Left cardiac atrium (tissue), 4 donors: ENCODE measurements around the gene PIP5K1C. TPM values are rescaled to one million over a fixed set of nuclear protein-coding genes. Genes with fewer than 3 reads are reported as not detected.
"Not testable (repeated sequence)": the region's sequence is repeated elsewhere in the genome, so short reads cannot be mapped to it uniquely, and the experiment has no call there.

Source experiments
- ATAC-seq, 2 donors: fragments of 200-7000 bp; cut with Tn5 transposase; one replicate each; pipeline ENCODE4 v1.9.1; 2020; ENCODE audit warnings: mild to moderate bottlenecking in 2 of 2, moderate library complexity in 2 of 2
- DNase-seq: peaks from one replicate; pipeline ENCODE4 v3.0.0-alpha.2; 2020
- intact Hi-C, 2 donors: fragments of 100-400 bp; cut with DNase I; formaldehyde crosslinking; loops; one replicate each; pipeline versions ENCODE4 v1.14.1 to v1.15.1; 2022 to 2023
- total RNA-seq, 2 donors: library from RNA; stranded (reverse); fragmentation: NEBNext Ultra II Directional; extraction: Animal tissue kit (Norgen Biotek cat#: 25700); gene quantifications; one replicate each; pipeline ENCODE4 v1.2.1, GENCODE V29; 2021
- donor health status: DM: no; HTN: yes; CAD: no.
- donor health status: DM: no; HTN: yes; CAD: no; lungs with severe emphysema.
- donor health status: DM: yes; HTN: yes; CAD: no.
- donor health status: Dilated cardiomyopathy.

The PIP5K1C gene
- total RNA-seq, 2 donors from 2014 or later = 36.6 to 44.3 TPM

GRCh38 chr19:3655402-3656072 is 44.7 kb downstream of the PIP5K1C start:
- ATAC-seq (peak in 1 of 2 donors; percentile 37), DNase-seq (no peak)
- intact Hi-C loops = no loop called here

DNA sequence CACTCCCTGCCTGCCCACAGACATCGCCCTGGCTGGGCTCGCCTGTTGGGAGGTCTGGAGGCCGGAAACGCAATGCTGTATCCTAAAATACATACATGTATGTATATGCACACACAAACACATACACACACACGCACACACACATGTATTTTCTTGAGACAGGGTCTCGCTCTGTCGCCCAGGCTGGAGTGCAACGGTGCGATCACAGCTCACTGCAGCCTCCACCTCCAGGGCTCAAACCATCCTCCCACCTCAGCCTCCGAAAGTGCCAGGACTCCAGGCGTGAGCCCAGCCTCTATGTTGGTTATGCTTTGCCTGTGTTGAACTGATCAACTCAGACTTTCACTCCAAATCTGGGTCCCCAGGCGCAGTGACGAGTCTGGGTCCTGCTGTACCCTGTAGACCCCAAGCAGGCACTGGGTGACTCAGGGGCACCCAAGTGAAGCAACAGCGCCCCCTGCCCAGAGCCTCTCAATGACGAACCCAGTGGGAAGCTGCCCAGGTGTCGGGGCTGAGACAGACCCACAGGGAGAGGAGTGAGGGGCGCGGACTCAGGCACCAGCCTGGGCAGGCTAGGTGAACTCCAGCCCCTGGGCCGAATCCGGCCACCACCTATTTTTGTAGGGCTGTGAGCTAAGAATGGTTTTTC is 46.3 kb downstream of the PIP5K1C start:
- intact Hi-C loops = no loop called here
- DNase-seq (no peak), ATAC-seq (no peak)

DNA sequence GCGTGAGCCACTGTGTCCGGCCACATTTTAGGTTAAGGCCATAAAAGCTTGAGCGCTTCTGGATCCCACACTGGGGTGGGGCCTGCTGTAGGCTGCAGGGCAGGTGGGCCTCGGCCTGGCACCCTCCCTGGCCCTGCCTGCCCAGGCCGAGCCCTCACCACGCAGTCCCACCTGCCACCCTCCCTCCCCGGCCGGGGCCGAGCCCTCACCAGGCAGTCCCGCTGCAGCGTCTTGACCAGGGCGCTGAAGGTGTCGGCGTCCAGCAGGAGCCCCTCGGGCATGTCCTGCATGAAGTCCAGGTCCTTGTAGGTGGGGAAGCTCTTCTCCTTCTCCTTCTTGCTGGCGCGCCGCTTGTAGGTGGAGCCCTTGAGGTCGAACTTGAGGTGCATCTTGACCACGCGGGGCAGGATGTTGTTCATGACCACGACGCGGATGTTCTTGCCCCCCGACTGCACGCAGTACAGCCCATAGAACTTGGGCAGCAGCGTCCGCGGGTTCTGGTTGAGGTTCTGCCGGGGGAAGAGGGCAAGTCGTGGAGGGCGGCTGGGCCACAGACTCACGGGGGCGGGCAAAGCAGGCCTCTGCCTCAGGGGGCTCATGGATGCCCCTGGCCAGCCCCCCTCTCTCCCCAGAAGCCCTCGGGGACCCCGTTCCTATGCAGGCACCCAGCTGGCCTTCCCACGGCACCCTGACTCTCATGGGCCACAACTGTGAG is 47.0 kb downstream of the PIP5K1C start:
- ATAC-seq (no peak), DNase-seq (no peak)
- intact Hi-C loops = no loop called here

GRCh38 chr19:3652422-3652821 is 47.8 kb downstream of the PIP5K1C start:
- intact Hi-C loops = no loop called here
- DNase-seq (no peak), ATAC-seq (no peak)

GRCh38 chr19:3651684-3652083 is 48.6 kb downstream of the PIP5K1C start:
- DNase-seq (no peak), ATAC-seq (no peak)
- intact Hi-C loops = no loop called here

- DNase-seq (no peak), ATAC-seq (no peak)
- intact Hi-C loops = no loop called here
Measured at GRCh38 chr19:3649888-3650287, 50.4 kb downstream of the PIP5K1C start.

GRCh38 chr19:3648037-3648905 is 52.0 kb downstream of the PIP5K1C start:
- intact Hi-C loops = no loop called here
- DNase-seq = no peak
- ATAC-seq = no peak

DNA sequence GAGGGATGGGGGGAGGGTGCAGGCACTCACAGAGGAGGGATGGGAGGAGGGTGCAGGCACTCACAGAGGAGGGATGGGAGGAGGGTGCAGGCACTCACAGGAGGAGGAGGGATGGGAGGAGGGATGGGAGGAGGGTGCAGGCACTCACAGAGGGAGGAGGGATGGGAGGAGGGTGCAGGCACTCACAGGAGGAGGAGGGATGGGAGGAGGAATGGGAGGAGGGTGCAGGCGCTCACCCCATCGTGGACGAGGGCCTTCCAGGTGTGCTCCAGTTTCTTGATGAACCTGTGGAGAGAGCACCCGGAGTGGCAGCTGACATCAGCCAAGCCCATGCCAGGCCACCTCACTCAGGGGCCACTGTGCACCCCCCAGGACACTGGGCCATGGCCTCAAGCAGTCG is 53.2 kb downstream of the PIP5K1C start:
- DNase-seq, ATAC-seq, intact Hi-C loops: not testable (repeated sequence)

- intact Hi-C loops = no loop called here
- DNase-seq (no peak), ATAC-seq (no peak)
Measured at GRCh38 chr19:3646336-3647092, 53.8 kb downstream of the PIP5K1C start.

- ATAC-seq (peak in 1 of 2 donors; percentile 2), DNase-seq (no peak)
- intact Hi-C loops = no loop called here
Measured at GRCh38 chr19:3645726-3646125, 54.5 kb downstream of the PIP5K1C start.

GRCh38 chr19:3645067-3645396 is 55.2 kb downstream of the PIP5K1C start:
- DNase-seq = no peak
- intact Hi-C loops = no loop called here
- ATAC-seq = peak in 1 of 2 donors; percentile 4

DNA sequence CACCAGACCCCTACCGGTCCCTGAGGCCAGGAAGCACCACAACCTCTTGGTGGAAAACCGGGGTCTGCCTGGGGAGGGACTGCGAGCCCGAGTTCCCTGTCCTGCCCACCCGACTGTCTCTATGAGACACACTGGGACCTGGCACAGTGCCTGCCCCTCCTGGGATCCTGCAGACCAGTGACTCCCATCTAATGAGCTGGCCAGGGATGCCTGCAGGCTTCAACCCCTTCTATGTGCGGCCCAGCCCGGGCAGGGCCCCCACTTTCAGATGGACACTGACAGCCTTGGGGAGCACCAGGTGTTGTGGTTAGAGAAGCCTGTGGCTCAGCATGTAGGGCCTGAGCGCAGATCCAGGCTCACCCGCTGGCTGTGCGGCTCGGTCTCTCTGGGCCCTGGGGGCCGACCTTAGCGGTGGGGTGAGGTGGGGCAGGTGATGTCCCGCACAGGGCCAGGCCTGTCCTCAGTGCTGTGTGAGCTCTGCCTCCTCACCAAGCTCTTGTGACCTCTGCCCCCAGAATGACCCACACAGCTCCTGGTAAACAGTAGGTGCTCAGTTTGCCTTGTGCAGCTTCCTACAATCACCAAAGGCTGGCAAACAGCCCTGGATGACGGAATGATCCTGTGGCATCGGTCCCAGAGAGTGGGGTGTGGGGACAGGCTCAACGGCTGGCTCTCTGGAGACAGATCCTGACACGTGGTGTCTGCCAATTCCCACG is 55.8 kb downstream of the PIP5K1C start:
- DNase-seq (no peak), ATAC-seq (peak; percentile 60 to 67)
- intact Hi-C loops = no loop called here

DNA sequence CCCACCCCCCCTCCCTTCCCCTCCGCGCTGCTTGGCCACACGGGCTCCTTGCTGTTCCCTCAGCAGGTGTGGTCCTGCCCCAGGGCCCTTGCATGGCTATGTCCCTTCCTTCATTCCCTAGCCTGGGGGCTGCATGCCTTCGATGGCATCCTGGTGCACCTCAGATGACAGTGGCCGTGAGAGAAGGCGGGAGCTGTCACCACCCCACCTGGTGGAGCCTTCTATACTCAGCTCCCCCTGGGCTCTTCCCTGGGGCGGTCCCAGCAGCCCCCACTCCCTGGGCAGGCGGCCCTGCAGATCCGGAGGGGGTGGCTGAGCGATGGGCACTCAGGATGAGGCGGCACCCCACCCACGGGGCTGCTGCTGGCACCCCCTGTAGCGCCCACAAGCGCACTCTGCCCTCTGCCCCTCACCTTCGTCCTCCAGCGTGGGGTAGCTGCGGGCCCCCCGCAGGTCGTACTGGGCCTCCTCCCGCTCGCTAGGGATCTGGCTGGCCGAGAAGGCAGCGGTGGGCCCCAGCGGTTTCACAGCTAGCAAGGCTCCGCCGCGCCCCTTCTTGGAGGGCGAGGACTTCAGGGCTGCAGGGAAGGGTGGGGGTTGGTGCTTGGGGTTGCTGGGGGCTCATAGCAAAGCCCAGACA is 56.5 kb downstream of the PIP5K1C start:
- intact Hi-C loops = no loop called here
- DNase-seq = no peak
- no peak for ATAC-seq

DNA sequence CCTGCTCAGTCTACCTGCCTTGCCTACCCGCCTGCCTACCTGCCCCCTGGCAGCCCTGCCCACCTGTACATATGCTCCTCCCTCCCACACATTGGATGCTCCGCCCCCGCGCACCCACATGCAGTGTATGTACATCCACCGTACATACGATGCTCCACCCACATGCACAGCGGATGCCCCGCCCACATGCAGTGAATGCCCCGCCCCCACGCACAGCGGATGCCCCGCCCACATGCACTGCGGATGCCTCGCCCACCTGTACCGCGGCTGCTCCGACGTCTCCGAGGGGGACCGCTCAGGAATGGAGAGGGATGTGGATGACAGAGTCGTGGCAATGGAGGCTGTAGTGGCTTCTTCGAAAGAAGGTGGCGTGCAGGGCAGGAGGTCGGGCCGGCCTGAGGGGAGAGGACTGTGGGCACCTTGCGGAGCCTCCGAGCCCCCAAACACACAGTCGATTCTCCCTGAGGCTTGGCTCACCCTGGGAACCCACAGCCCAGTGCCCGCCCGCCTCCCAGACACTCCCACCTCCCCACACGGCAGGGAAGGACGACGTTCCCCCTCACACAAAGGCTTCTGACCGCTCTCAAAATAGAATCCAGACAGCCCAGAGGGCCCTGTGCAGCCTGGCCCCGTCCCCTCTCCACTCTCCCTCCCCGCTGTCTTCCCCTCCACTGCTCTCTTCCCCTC is 57.1 kb downstream of the PIP5K1C start:
- DNase-seq (no peak), ATAC-seq (no peak)
- intact Hi-C loops = no loop called here

DNA sequence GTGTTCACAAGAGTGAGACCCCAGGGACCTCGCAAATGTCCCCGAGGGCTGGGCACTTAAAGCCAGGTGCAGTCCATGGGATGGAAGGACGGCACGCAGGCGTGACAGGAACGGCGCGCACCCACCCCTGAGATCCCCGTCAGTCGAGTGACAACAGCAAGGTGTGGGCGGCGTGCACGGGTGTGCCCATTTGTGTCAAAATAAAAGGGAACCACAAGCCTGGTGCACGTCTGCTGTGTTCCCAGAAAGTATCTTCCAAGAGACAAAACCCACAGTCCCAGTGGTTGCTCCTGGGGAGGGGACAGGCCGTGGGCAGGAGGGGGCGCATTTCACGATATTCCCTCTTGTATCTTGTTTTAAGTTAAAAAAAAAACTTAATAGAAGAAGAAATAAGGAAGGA is 58.0 kb downstream of the PIP5K1C start:
- intact Hi-C loops = no loop called here
- ATAC-seq = no peak
- DNase-seq = no peak

DNA sequence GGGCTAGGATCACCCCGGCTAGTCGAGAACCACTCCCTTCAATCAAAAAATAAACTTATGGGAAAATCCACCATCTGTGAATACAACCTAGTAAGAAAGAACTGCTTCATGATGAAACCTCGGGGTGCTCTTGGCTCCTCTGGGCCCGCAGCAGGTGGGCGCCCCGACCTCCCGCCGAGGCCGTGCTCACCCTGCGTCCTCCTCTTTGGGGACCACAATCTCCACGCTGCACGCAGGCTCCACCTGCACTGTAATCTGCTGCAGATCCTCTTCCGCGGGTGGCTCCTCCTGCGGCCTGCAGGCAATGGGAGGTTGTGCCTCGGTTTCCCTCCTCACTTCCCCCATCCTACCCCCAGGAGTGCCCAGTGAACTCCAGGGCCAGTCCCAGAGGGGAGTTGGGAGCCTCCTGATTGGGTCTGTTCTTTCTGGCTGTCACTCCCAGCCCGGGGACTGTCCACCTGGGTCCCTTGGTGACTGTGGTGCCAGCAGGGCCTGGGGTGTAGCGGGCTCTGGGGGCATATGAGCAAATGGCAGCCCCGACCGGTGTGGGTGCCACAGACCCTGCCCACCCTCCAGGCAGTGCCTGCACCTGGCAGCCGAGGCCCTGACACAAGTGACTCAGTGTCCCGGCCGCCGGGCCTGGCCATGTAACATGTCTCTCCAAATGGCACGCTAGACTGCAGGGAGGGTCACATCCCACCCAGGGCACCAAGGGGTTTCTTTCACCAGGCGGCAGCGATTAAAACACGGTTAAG is 58.6 kb downstream of the PIP5K1C start:
- intact Hi-C loops = no loop called here
- no peak for DNase-seq

DNA sequence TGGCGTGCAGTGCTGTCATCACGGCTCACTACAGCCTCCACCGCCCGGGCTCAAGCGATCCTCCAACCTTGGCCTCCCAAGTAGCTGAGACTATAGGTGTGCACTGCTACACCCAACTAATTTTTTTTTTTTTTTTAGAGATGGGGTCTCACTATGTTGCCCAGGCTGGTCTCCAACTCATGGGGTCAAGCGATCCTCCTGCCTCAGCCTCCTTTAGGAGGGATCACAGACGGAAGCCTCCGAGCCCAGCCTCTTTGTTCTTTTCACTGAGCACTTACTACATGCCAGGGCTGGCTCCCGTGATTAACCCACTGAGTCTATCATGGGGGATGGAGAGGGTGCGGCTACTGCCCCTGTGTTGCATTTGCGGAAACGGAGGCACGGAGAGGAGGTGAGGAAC is 60.8 kb downstream of the PIP5K1C start:
- ATAC-seq (no peak), DNase-seq (no peak)
- intact Hi-C loops = no loop called here

More for the DNA sequence above, 58.6 kb downstream of the PIP5K1C start:
- no peak for ATAC-seq
